ENCODE measurements around the gene RACGAP1. TPM values are rescaled to one million over a fixed set of nuclear protein-coding genes. Genes with fewer than 3 reads are reported as not detected.
"Not testable (repeated sequence)": the region's sequence is repeated elsewhere in the genome, so short reads cannot be mapped to it uniquely, and the experiment has no call there.

RACGAP1 gene
- polyA plus RNA-seq, 4 donors, result 3.5 to 25.9 (median 14.4) TPM

DNA sequence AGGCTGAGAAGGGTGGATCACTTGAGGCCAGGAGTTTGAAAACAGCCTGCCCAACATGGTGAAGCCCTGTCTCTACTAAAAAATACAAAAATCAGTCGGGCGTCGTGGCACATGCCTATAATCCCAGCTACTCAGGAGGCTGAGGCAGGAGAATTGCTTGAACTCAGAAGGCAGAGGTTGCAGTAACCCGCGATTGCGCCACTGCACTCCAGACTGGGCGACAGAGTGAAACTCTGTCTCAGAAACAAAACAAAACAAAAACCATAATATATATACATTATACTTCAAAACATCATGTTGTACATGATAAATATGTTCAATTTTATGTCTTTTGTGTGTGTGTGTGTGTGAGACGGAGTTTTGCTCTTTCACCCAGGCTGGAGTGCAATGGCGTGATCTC is 5.2 kb upstream of the RACGAP1 start:
- DNase-seq; H3K27me3 ChIP-seq (ENCODE audit: control insufficient read depth in 3 of 3, insufficient read depth in 3 of 3, low read length in 3 of 3); H3K27ac ChIP-seq (ENCODE audit: low read depth in 1 of 3, low read length in 2 of 3); H3K9me3 ChIP-seq (ENCODE audit: control insufficient read depth in 2 of 2, insufficient read depth in 1 of 2, low read depth in 1 of 2, low read length in 1 of 2); H3K36me3 ChIP-seq (ENCODE audit: control insufficient read depth in 3 of 3, insufficient read depth in 2 of 3, low read depth in 1 of 3, low read length in 3 of 3); H3K4me1 ChIP-seq (ENCODE audit: control insufficient read depth in 3 of 3, insufficient read depth in 2 of 3, low read depth in 1 of 3, low read length in 2 of 3); FAIRE-seq; H3K4me3 ChIP-seq (ENCODE audit: low read depth in 1 of 3, low read length in 3 of 3): not testable (repeated sequence)
- 81 to 88% (median 84%) methylated on average over 9 of the region's 9 CpGs for WGBS, 3 donors

DNA sequence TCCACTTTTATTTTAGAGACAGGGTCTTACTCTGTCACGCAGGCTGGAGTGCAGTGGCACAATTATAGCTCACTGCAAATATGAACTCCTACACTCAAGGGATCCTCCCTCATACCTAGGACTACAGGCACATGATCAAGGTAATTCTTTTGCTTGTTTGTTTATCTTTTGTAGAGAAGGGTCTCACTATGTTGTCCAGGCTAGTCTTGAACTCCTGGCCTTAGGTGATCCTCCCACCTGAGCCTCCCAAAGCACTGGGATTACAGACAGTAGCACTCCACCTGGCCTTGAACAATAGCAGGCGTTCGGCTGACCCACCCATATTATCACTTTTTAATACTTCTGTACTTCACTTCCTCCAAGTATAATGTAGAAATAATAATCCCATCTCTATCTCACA is 1.4 kb upstream of the RACGAP1 start:
- no peak overlapping the region for H3K27ac ChIP-seq (ENCODE audit: low read depth in 1 of 3, low read length in 2 of 3)
- H3K27me3 ChIP-seq (ENCODE audit: control insufficient read depth in 3 of 3, insufficient read depth in 3 of 3, low read length in 3 of 3), result no peaks in the 10 kb centered on the region
- peaks cover 0 to 2% (median 0%) of the 10 kb centered on the region in 3 donors for H3K4me1 ChIP-seq (ENCODE audit: control insufficient read depth in 3 of 3, insufficient read depth in 2 of 3, low read depth in 1 of 3, low read length in 2 of 3)
- FAIRE-seq (no peak), DNase-seq (no peak)
- no peaks in the 10 kb centered on the region for H3K36me3 ChIP-seq (ENCODE audit: control insufficient read depth in 3 of 3, insufficient read depth in 2 of 3, low read depth in 1 of 3, low read length in 3 of 3)
- H3K4me3 ChIP-seq (ENCODE audit: low read depth in 1 of 3, low read length in 3 of 3), result no peak overlapping the region
- 51 to 81% (median 75%) methylated on average over 3 of the region's 3 CpGs for WGBS, 3 donors
- H3K9me3 ChIP-seq (ENCODE audit: control insufficient read depth in 2 of 2, insufficient read depth in 1 of 2, low read depth in 1 of 2, low read length in 1 of 2), result no peaks in the 10 kb centered on the region

DNA sequence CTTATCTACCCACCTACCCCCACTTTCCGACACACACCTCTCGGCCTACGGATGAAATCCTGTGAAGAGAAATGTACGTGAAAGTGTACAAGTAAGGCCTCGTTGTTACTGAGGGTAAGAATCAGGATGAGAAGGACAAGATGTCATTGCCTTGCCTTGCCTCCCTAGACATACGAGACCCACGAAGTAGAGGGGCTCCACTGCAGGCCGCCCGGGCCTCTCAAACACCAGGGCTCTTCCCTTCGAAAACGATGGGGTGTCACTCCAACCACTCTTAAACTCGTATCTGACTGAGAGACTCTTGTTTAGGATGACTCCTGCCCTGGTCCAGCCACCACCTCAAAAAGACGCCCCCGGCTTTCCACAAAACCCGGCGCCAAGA is 498 bp downstream of the RACGAP1 start:
- DNase-seq, result peak; percentile 7 to 37
- peaks cover 0 to 2% (median 0%) of the 10 kb centered on the region in 3 donors for H3K4me1 ChIP-seq (ENCODE audit: control insufficient read depth in 3 of 3, insufficient read depth in 2 of 3, low read depth in 1 of 3, low read length in 2 of 3)
- H3K9me3 ChIP-seq (ENCODE audit: control insufficient read depth in 2 of 2, insufficient read depth in 1 of 2, low read depth in 1 of 2, low read length in 1 of 2), result no peaks in the 10 kb centered on the region
- WGBS, 3 donors, result 1 to 2% (median 1%) methylated on average over 16 of the region's 16 CpGs
- no peaks in the 10 kb centered on the region for H3K27me3 ChIP-seq (ENCODE audit: control insufficient read depth in 3 of 3, insufficient read depth in 3 of 3, low read length in 3 of 3)
- FAIRE-seq, result no peak
- H3K4me3 ChIP-seq (ENCODE audit: low read depth in 1 of 3, low read length in 3 of 3), result peak overlapping the region; percentile 57 to 86 (median 71)
- H3K36me3 ChIP-seq (ENCODE audit: control insufficient read depth in 3 of 3, insufficient read depth in 2 of 3, low read depth in 1 of 3, low read length in 3 of 3), result no peaks in the 10 kb centered on the region
- peak overlapping the region in 1 of 3 donors; percentile 58 for H3K27ac ChIP-seq (ENCODE audit: low read depth in 1 of 3, low read length in 2 of 3)

- Histone ChIP-seq H3K4me1 (ENCODE audit: control insufficient read depth in 3 of 3, insufficient read depth in 2 of 3, low read depth in 1 of 3, low read length in 2 of 3) (peaks cover 0 to 2% (median 0%) of the 10 kb centered on the region in 3 donors), H3K27ac (ENCODE audit: low read depth in 1 of 3, low read length in 2 of 3) (no peak overlapping the region), H3K9me3 (ENCODE audit: control insufficient read depth in 2 of 2, insufficient read depth in 1 of 2, low read depth in 1 of 2, low read length in 1 of 2) (no peaks in the 10 kb centered on the region), H3K36me3 (ENCODE audit: control insufficient read depth in 3 of 3, insufficient read depth in 2 of 3, low read depth in 1 of 3, low read length in 3 of 3) (no peaks in the 10 kb centered on the region), H3K4me3 (ENCODE audit: low read depth in 1 of 3, low read length in 3 of 3) (peak overlapping the region in 2 of 3 donors; percentile 71 to 86), H3K27me3 (ENCODE audit: control insufficient read depth in 3 of 3, insufficient read depth in 3 of 3, low read length in 3 of 3) (no peaks in the 10 kb centered on the region)
- no peak for FAIRE-seq
- WGBS, 3 donors, result 70 to 73% (median 71%) methylated on average over 8 of the region's 8 CpGs
- DNase-seq, result no peak
Measured at GRCh38 chr12:50024227-50024626, 1.1 kb downstream of the RACGAP1 start.

GRCh38 chr12:50022903-50023302 is 2.4 kb downstream of the RACGAP1 start:
- Histone ChIP-seq H3K4me1 (ENCODE audit: control insufficient read depth in 3 of 3, insufficient read depth in 2 of 3, low read depth in 1 of 3, low read length in 2 of 3) (peaks cover 0 to 2% (median under 1%) of the 10 kb centered on the region in 3 donors), H3K9me3 (ENCODE audit: control insufficient read depth in 2 of 2, insufficient read depth in 1 of 2, low read depth in 1 of 2, low read length in 1 of 2) (no peaks in the 10 kb centered on the region), H3K27me3 (ENCODE audit: control insufficient read depth in 3 of 3, insufficient read depth in 3 of 3, low read length in 3 of 3) (no peaks in the 10 kb centered on the region), H3K36me3 (ENCODE audit: control insufficient read depth in 3 of 3, insufficient read depth in 2 of 3, low read depth in 1 of 3, low read length in 3 of 3) (no peaks in the 10 kb centered on the region), H3K27ac (ENCODE audit: low read depth in 1 of 3, low read length in 2 of 3) (no peak overlapping the region), H3K4me3 (ENCODE audit: low read depth in 1 of 3, low read length in 3 of 3) (no peak overlapping the region)
- no peak for DNase-seq
- 93 to 100% (median 94%) methylated on average over 1 of the region's 1 CpG for WGBS, 3 donors
- FAIRE-seq, result no peak

GRCh38 chr12:50021031-50021430 is 4.3 kb downstream of the RACGAP1 start:
- H3K36me3 ChIP-seq (ENCODE audit: control insufficient read depth in 3 of 3, insufficient read depth in 2 of 3, low read depth in 1 of 3, low read length in 3 of 3), result peaks cover 0 to 2% (median 0%) of the 10 kb centered on the region in 3 donors
- peak overlapping the region in 1 of 3 donors; percentile 39 for H3K27ac ChIP-seq (ENCODE audit: low read depth in 1 of 3, low read length in 2 of 3)
- WGBS, 3 donors, result 70 to 88% (median 84%) methylated on average over 4 of the region's 4 CpGs
- no peak for FAIRE-seq
- peaks cover 0 to 9% (median 2%) of the 10 kb centered on the region in 3 donors for H3K4me1 ChIP-seq (ENCODE audit: control insufficient read depth in 3 of 3, insufficient read depth in 2 of 3, low read depth in 1 of 3, low read length in 2 of 3)
- no peaks in the 10 kb centered on the region for H3K27me3 ChIP-seq (ENCODE audit: control insufficient read depth in 3 of 3, insufficient read depth in 3 of 3, low read length in 3 of 3)
- no peaks in the 10 kb centered on the region for H3K9me3 ChIP-seq (ENCODE audit: control insufficient read depth in 2 of 2, insufficient read depth in 1 of 2, low read depth in 1 of 2, low read length in 1 of 2)
- DNase-seq, result no peak
- no peak overlapping the region for H3K4me3 ChIP-seq (ENCODE audit: low read depth in 1 of 3, low read length in 3 of 3)

- no peaks in the 10 kb centered on the region for H3K27me3 ChIP-seq (ENCODE audit: control insufficient read depth in 3 of 3, insufficient read depth in 3 of 3, low read length in 3 of 3)
- H3K9me3 ChIP-seq (ENCODE audit: control insufficient read depth in 2 of 2, insufficient read depth in 1 of 2, low read depth in 1 of 2, low read length in 1 of 2), result no peaks in the 10 kb centered on the region
- DNase-seq (no peak), FAIRE-seq (no peak)
- 85 to 95% (median 90%) methylated on average over 2 of the region's 2 CpGs for WGBS, 3 donors
- H3K36me3 ChIP-seq (ENCODE audit: control insufficient read depth in 3 of 3, insufficient read depth in 2 of 3, low read depth in 1 of 3, low read length in 3 of 3), result peaks cover 0 to 8% (median 0%) of the 10 kb centered on the region in 3 donors
- no peak overlapping the region for H3K27ac ChIP-seq (ENCODE audit: low read depth in 1 of 3, low read length in 2 of 3)
- H3K4me3 ChIP-seq (ENCODE audit: low read depth in 1 of 3, low read length in 3 of 3), result no peak overlapping the region
- H3K4me1 ChIP-seq (ENCODE audit: control insufficient read depth in 3 of 3, insufficient read depth in 2 of 3, low read depth in 1 of 3, low read length in 2 of 3), result peaks cover 0 to 9% (median 2%) of the 10 kb centered on the region in 3 donors
Measured at GRCh38 chr12:50019524-50019923, 5.8 kb downstream of the RACGAP1 start.

DNA sequence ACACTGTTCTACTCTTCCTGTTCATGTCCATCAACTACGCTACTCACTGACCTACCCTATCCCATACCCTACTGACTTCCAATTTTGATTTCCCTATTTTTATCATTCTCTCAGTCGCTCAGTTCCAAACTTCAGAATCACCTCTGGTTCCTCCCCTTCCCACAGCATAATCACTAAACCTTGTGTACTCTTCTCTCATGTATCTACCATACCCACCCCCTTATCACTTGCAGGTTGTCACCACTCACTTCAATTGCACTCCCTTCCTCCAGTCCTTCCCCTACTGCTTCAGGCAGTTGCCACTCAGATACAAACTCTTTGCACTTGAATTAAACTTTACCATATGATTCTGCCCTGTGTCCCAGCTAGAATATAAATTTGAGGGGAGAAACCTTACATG is 6.3 kb downstream of the RACGAP1 start:
- no peak for FAIRE-seq
- H3K27ac ChIP-seq (ENCODE audit: low read depth in 1 of 3, low read length in 2 of 3), result no peak overlapping the region

GRCh38 chr12:50018154-50018553 is 7.1 kb downstream of the RACGAP1 start:
- FAIRE-seq (no peak), DNase-seq (no peak)
- WGBS, 3 donors, result 66 to 85% (median 82%) methylated on average over 3 of the region's 3 CpGs
- no peaks in the 10 kb centered on the region for H3K27me3 ChIP-seq (ENCODE audit: control insufficient read depth in 3 of 3, insufficient read depth in 3 of 3, low read length in 3 of 3)
- peaks cover 0 to 12% (median 0%) of the 10 kb centered on the region in 3 donors for H3K36me3 ChIP-seq (ENCODE audit: control insufficient read depth in 3 of 3, insufficient read depth in 2 of 3, low read depth in 1 of 3, low read length in 3 of 3)
- peaks cover 0 to 9% (median 0%) of the 10 kb centered on the region in 3 donors for H3K4me1 ChIP-seq (ENCODE audit: control insufficient read depth in 3 of 3, insufficient read depth in 2 of 3, low read depth in 1 of 3, low read length in 2 of 3)
- H3K9me3 ChIP-seq (ENCODE audit: control insufficient read depth in 2 of 2, insufficient read depth in 1 of 2, low read depth in 1 of 2, low read length in 1 of 2), result no peaks in the 10 kb centered on the region
- H3K4me3 ChIP-seq (ENCODE audit: low read depth in 1 of 3, low read length in 3 of 3), result no peak overlapping the region
- peak overlapping the region in 2 of 3 donors; percentile 29 to 79 for H3K27ac ChIP-seq (ENCODE audit: low read depth in 1 of 3, low read length in 2 of 3)

More for the DNA sequence above, 6.3 kb downstream of the RACGAP1 start:
- H3K27me3 ChIP-seq (ENCODE audit: control insufficient read depth in 3 of 3, insufficient read depth in 3 of 3, low read length in 3 of 3), result no peaks in the 10 kb centered on the region
- H3K4me1 ChIP-seq (ENCODE audit: control insufficient read depth in 3 of 3, insufficient read depth in 2 of 3, low read depth in 1 of 3, low read length in 2 of 3), result peaks cover 0 to 9% (median 0%) of the 10 kb centered on the region in 3 donors
- no peaks in the 10 kb centered on the region for H3K9me3 ChIP-seq (ENCODE audit: control insufficient read depth in 2 of 2, insufficient read depth in 1 of 2, low read depth in 1 of 2, low read length in 1 of 2)
- 94 to 98% (median 96%) methylated on average over 2 of the region's 2 CpGs for WGBS, 3 donors
- H3K4me3 ChIP-seq (ENCODE audit: low read depth in 1 of 3, low read length in 3 of 3), result no peak overlapping the region
- no peak for DNase-seq
- peaks cover 0 to 12% (median 0%) of the 10 kb centered on the region in 3 donors for H3K36me3 ChIP-seq (ENCODE audit: control insufficient read depth in 3 of 3, insufficient read depth in 2 of 3, low read depth in 1 of 3, low read length in 3 of 3)

All from small intestine (tissue), 7 donors.